GM10248 (cell line): Measurements from ENCODE around the gene ACTL10.

Source experiments
- CTCF ChIA-PET: fragments of 300-600 bp; sonication (Branson Sonifier 250); formaldehyde crosslinking; extraction: SDS; loops from one replicate; lab custom pipeline; 2021; ENCODE audit warnings: antibody characterized with exemption; lab: Yijun Ruan, JAX
- POLR2A ChIA-PET: fragments of 350-650 bp; sonication (Branson Sonifier 250); formaldehyde crosslinking; extraction: SDS; loops from one replicate; lab custom pipeline; 2020; ENCODE audit warnings: antibody characterized with exemption; lab: Yijun Ruan, JAX
- DNase-seq: peaks from one replicate; pipeline ENCODE4 v3.0.0; 2012; ENCODE audit errors: extremely low spot score
- CTCF ChIP-seq: IDR thresholded peaks from 2 replicates; pipeline ENCODE4 v1.5.1; 2012; ENCODE audit warnings: mild to moderate bottlenecking, low read depth; ENCODE audit errors: extremely low read depth, missing control alignments, control extremely low read depth

ACTL10 gene

DNA sequence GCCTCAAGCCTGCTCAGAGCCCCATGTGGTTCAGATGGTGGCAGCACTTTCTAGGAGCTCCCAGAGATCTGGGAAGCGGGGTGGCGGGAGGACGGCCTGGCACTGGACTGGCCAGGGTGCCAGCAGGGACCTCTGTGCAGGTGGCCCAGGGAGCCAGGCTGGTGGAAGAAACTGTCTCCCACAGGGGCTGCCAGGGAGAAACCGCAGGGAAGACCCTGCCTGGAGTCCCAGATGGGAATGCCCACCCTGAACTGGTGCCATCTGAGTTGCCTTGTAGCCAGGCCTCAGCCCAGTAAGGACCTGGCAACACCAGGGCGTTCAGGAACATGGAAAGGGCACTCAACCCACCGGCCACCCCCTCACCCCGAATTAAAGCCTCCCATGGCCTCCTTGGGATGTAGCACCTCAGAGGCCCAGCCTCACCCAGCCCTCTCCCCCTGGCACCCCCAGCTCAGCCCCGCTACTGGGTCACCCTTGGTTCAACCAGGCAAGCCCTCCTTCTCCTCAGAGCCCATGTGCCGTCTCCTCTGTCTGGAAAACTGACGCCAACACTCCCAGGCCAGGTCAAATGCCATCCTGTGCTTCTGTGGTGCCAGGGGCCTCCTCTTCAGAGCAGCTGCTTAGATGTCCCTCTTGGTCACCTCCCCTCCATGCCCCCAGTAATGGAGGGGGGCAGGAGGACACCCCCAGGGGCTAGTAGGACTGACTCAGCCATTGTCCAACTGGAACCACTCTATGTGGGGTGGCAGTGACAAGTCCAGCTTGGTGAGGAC lies 10.5 kb upstream of the ACTL10 start:
- POLR2A ChIA-PET: no interaction called here
- TF ChIP-seq CTCF: no peak
- CTCF ChIA-PET: interaction anchor here (5.4 kb wide), 1 partner anchor 11 kb away, joined by 31 read pairs; the partner anchor contains the start of gene ACTL10
- DNase-seq: no peak

GRCh38 chr20:33656783-33657703 lies 9.7 kb upstream of the ACTL10 start:
- no peak for TF ChIP-seq CTCF
- ChIA-PET POLR2A (no interaction called here), CTCF (no interaction called here)
- DNase-seq: no peak

- CTCF ChIA-PET: no interaction called here
- no peak for DNase-seq
- POLR2A ChIA-PET: no interaction called here
Observed at GRCh38 chr20:33657704-33658095, 9.0 kb upstream of the ACTL10 start.

DNA sequence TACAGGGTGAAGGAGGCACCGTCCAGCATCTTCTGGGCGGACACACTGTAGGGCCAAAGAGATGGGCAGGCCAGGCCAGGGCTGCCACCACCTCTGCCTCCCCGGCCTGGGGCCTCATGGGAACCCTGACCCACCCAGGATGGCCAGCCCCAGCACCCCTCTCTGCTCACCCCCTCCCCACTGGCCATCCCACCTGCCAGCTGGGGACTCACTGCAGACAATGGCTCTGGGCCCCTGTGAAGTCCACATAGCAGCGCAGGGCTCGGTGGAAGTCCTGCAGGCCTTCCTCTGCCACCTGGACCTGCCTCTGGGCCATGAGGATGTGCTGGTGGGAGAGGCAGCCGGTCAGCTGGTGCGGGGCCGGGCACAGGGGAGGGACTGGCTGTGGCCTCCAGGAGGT lies 8.2 kb upstream of the ACTL10 start:
- CTCF ChIA-PET: interaction anchor here (1.2 kb wide), 1 partner anchor 9 kb away, joined by 3 read pairs; no protein-coding TSS in a partner anchor

More at GRCh38 chr20:33657704-33658095, 9.0 kb upstream of the ACTL10 start:
- TF ChIP-seq CTCF: no peak

DNA sequence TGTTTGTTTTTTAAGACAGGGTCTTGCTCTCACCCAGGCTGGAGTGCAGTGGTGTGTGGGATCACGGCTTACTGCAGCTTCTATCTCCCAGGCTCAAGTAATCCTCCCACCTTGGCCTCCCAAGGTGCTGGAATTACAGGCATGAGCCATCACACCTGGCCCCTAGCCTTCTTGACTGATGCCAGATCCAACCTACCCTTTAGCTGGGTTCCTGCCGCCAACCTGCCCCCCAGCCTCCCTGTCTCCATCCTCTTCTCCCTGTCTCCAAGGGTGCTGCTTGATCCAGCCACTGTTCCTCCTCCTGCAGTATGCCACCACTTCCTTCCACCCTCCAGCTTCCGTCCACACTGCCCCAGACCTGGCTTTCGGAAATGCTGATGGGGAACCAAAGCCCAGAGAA lies 7.8 kb upstream of the ACTL10 start:
- CTCF ChIA-PET: interaction anchor here (1.2 kb wide), 1 partner anchor 9 kb away, joined by 3 read pairs; no protein-coding TSS in a partner anchor
- DNase-seq: no peak
- POLR2A ChIA-PET: interaction anchor here (0.5 kb wide), 1 partner anchor 355 kb away, joined by 6 read pairs; no protein-coding TSS in a partner anchor
- TF ChIP-seq CTCF: no peak

More for the DNA sequence above, 8.2 kb upstream of the ACTL10 start:
- no peak for TF ChIP-seq CTCF
- no peak for DNase-seq
- POLR2A ChIA-PET: interaction anchor here (0.5 kb wide), 1 partner anchor 355 kb away, joined by 6 read pairs; no protein-coding TSS in a partner anchor
